Loucy (cell line): Measurements from ENCODE around the gene CCDC33.

Experiments
- H2AFZ ChIP-seq: fragments of 200-600 bp; sonication (generic); 2 replicates; pipeline ENCODE4 v1.6.0; 2016; ENCODE audit warnings: antibody characterized with exemption, mild to moderate bottlenecking, low read length, moderate library complexity
- H3F3A ChIP-seq: fragments of 200-600 bp; 2 replicates; pipeline ENCODE4 v1.6.0; 2016; ENCODE audit warnings: antibody characterized with exemption, low read depth, mild to moderate bottlenecking
- H3K27me3 ChIP-seq: fragments of 200-600 bp; sonication (generic); 2 replicates; pipeline ENCODE4 v1.6.1; 2014; ENCODE audit warnings: low read length, mild to moderate bottlenecking; ENCODE audit not compliant: insufficient read depth, poor library complexity, severe bottlenecking
- H3K36me3 ChIP-seq: fragments of 200-600 bp; sonication (generic); 2 replicates; pipeline ENCODE4 v1.6.1; 2016; ENCODE audit warnings: low read length; ENCODE audit not compliant: insufficient read depth
- H3K4me1 ChIP-seq: fragments of 200-600 bp; sonication (generic); 2 replicates; pipeline ENCODE4 v1.5.1; 2014; ENCODE audit warnings: low read length, mild to moderate bottlenecking; ENCODE audit not compliant: insufficient read depth, poor library complexity, severe bottlenecking
- H3K4me2 ChIP-seq: fragments of 200-600 bp; sonication (generic); 2 replicates; pipeline ENCODE4 v1.6.0; 2014; ENCODE audit warnings: antibody characterized with exemption, low read length, low read depth, mild to moderate bottlenecking; ENCODE audit not compliant: poor library complexity, severe bottlenecking
- H3K4me3 ChIP-seq: fragments of 200-600 bp; sonication (generic); 2 replicates; pipeline ENCODE4 v1.5.1; 2014; ENCODE audit warnings: low read length, mild to moderate bottlenecking, mixed read lengths; ENCODE audit not compliant: poor library complexity, severe bottlenecking
- H3K79me2 ChIP-seq: fragments of 200-600 bp; sonication (generic); 2 replicates; pipeline ENCODE4 v1.6.1; 2014; ENCODE audit warnings: low read length; ENCODE audit not compliant: insufficient read depth
- H3K9ac ChIP-seq: fragments of 200-600 bp; sonication (generic); 2 replicates; pipeline ENCODE4 v1.6.0; 2014; ENCODE audit warnings: mild to moderate bottlenecking, low read depth, low read length, moderate library complexity; ENCODE audit not compliant: poor library complexity, severe bottlenecking
- H3K9me2 ChIP-seq: fragments of 200-600 bp; sonication (generic); replicated peaks from 2 replicates; pipeline ENCODE4 v1.6.1; 2016; ENCODE audit warnings: low read depth, low read length, mixed read lengths
- H3K9me3 ChIP-seq: fragments of 200-600 bp; sonication (generic); 2 replicates; pipeline ENCODE4 v1.6.1; 2014; ENCODE audit warnings: mild to moderate bottlenecking, antibody characterized with exemption, low read length, low read depth; ENCODE audit not compliant: insufficient read depth
- H4K20me1 ChIP-seq: fragments of 200-600 bp; sonication (generic); 2 replicates; pipeline ENCODE4 v1.6.0; 2014; ENCODE audit warnings: antibody characterized with exemption, low read length, mild to moderate bottlenecking; ENCODE audit not compliant: insufficient read depth, poor library complexity, severe bottlenecking
- CTCF ChIP-seq: fragments of 200-600 bp; sonication (generic); conservative IDR thresholded peaks from 2 replicates; pipeline ENCODE4 v1.5.1; 2014; ENCODE audit warnings: mild to moderate bottlenecking, antibody characterized with exemption, low read length
- EZH2phosphoT487 ChIP-seq: fragments of 200-600 bp; IDR thresholded peaks from 2 replicates; pipeline ENCODE4 v1.6.1; 2018; ENCODE audit warnings: antibody characterized with exemption, mild to moderate bottlenecking, moderate library complexity, borderline replicate concordance

Gene CCDC33

GRCh38 chr15:74270854-74271520, 34.9 kb downstream of the CCDC33 start:
- Histone ChIP-seq H3K4me2 (peak overlapping the region; percentile 65), H3K9me3 (no peaks in the 10 kb centered on the region), H3F3A (no peaks in the 10 kb centered on the region), H3K4me3 (peak overlapping the region; percentile 24), H3K9me2 (no peaks in the 10 kb centered on the region), H3K4me1 (peaks cover 33% of the 10 kb centered on the region), H2AFZ (peak overlapping the region; percentile 56; the same call in 1 of the 2 replicates), H4K20me1 (no peaks in the 10 kb centered on the region), H3K27me3 (no peaks in the 10 kb centered on the region), H3K36me3 (no peaks in the 10 kb centered on the region), H3K79me2 (no peaks in the 10 kb centered on the region), H3K9ac (peak overlapping the region; percentile 60)
- TF ChIP-seq CTCF = peak; percentile 31
- no peak for TF ChIP-seq EZH2phosphoT487

GRCh38 chr15:74272812-74273211, 36.7 kb downstream of the CCDC33 start:
- Histone ChIP-seq H4K20me1 (no peaks in the 10 kb centered on the region), H3K9me3 (no peaks in the 10 kb centered on the region), H2AFZ (no peak overlapping the region), H3F3A (no peaks in the 10 kb centered on the region), H3K27me3 (no peaks in the 10 kb centered on the region), H3K4me2 (no peak overlapping the region), H3K36me3 (no peaks in the 10 kb centered on the region), H3K9ac (no peak overlapping the region), H3K4me3 (no peak overlapping the region), H3K4me1 (peaks cover 35% of the 10 kb centered on the region), H3K79me2 (no peaks in the 10 kb centered on the region), H3K9me2 (no peaks in the 10 kb centered on the region)
- TF ChIP-seq EZH2phosphoT487 (no peak), CTCF (no peak)

- H3K9me3 ChIP-seq = no peaks in the 10 kb centered on the region
- no peak for TF ChIP-seq EZH2phosphoT487
- no peak for TF ChIP-seq CTCF
- no peaks in the 10 kb centered on the region for H4K20me1 ChIP-seq
- H3K9me2 ChIP-seq = no peaks in the 10 kb centered on the region
- H3K27me3 ChIP-seq = no peaks in the 10 kb centered on the region
- H3K9ac ChIP-seq = no peak overlapping the region
- no peak overlapping the region for H2AFZ ChIP-seq
- no peaks in the 10 kb centered on the region for H3F3A ChIP-seq
- H3K79me2 ChIP-seq = no peaks in the 10 kb centered on the region
- no peak overlapping the region for H3K4me2 ChIP-seq
- H3K4me3 ChIP-seq = no peak overlapping the region
- peaks cover 35% of the 10 kb centered on the region for H3K4me1 ChIP-seq
- no peaks in the 10 kb centered on the region for H3K36me3 ChIP-seq
These were observed 38.4 kb downstream of the CCDC33 start for GRCh38 chr15:74274470-74275038.
